DOHH2 (cell line): ENCODE measurements around the gene TPRN.
A peak's percentile ranks its signal among the peaks of the same experiment; 100 is the strongest.

ENCODE experiments used
- H3F3A ChIP-seq: fragments of 200-600 bp; sonication (generic), shearing (Covaris generic); 2 replicates; pipeline ENCODE4 v1.6.0; 2016; ENCODE audit warnings: antibody characterized with exemption, mild to moderate bottlenecking; ENCODE audit not compliant: control insufficient read depth, insufficient read depth
- H3K27ac ChIP-seq: fragments of 200-600 bp; sonication (generic); 2 replicates; pipeline ENCODE4 v1.5.1; 2014; ENCODE audit warnings: low read depth, mild to moderate bottlenecking, low read length, moderate library complexity
- H3K27me3 ChIP-seq: fragments of 200-600 bp; sonication (generic); 2 replicates; pipeline ENCODE4 v1.6.1; 2014; ENCODE audit warnings: mild to moderate bottlenecking, low read length, mixed read lengths; ENCODE audit not compliant: control insufficient read depth
- H3K36me3 ChIP-seq: fragments of 200-600 bp; sonication (generic); 2 replicates; pipeline ENCODE4 v1.6.1; 2014; ENCODE audit warnings: mild to moderate bottlenecking, low read length, moderate library complexity, mixed read lengths; ENCODE audit not compliant: control insufficient read depth
- H3K4me1 ChIP-seq: fragments of 200-600 bp; sonication (generic); 2 replicates; pipeline ENCODE4 v1.6.1; 2014; ENCODE audit warnings: mild to moderate bottlenecking, low read length, mixed read lengths; ENCODE audit not compliant: control insufficient read depth
- H3K4me2 ChIP-seq: fragments of 200-600 bp; sonication (generic); 2 replicates; pipeline ENCODE4 v1.6.0; 2014; ENCODE audit warnings: mild to moderate bottlenecking, low read length, moderate library complexity
- H3K4me3 ChIP-seq: fragments of 200-600 bp; sonication (generic); 2 replicates; pipeline ENCODE4 v1.5.1; 2014; ENCODE audit warnings: mild to moderate bottlenecking, low read length, mixed read lengths
- H3K79me2 ChIP-seq: fragments of 200-600 bp; sonication (generic); 2 replicates; pipeline ENCODE4 v1.6.1; 2014; ENCODE audit warnings: mild to moderate bottlenecking, low read length, mixed read lengths; ENCODE audit not compliant: control insufficient read depth
- H3K9me2 ChIP-seq: fragments of 200-600 bp; sonication (generic); replicated peaks from 2 replicates; pipeline ENCODE4 v1.6.1; 2014; ENCODE audit warnings: mild to moderate bottlenecking, low read length, mixed read lengths; ENCODE audit not compliant: control insufficient read depth
- H3K9me3 ChIP-seq: fragments of 200-600 bp; sonication (generic); 2 replicates; pipeline ENCODE4 v1.6.1; 2014; ENCODE audit warnings: antibody characterized with exemption, low read length, mixed read lengths; ENCODE audit not compliant: control insufficient read depth, insufficient read depth
- H4K20me1 ChIP-seq: fragments of 200-600 bp; sonication (generic); 2 replicates; pipeline ENCODE4 v1.6.0; 2014; ENCODE audit warnings: low read depth, mild to moderate bottlenecking, antibody characterized with exemption, low read length, moderate library complexity; ENCODE audit not compliant: control insufficient read depth, insufficient read depth
- EZH2phosphoT487 ChIP-seq: fragments of 200-600 bp; sonication (generic); IDR thresholded peaks from 2 replicates; pipeline ENCODE4 v1.6.1; 2017; ENCODE audit warnings: borderline replicate concordance, mild to moderate bottlenecking, antibody characterized with exemption, low read length, moderate library complexity, mixed read lengths
- TF ChIP-seq, protein P1 (sequence below): fragments of 200-600 bp; sonication (generic); IDR thresholded peaks from one replicate; pipeline ENCODE4 v1.5.1; 2014; ENCODE audit warnings: antibody characterized with exemption, mild to moderate bottlenecking, low read depth, low read length; ENCODE audit not compliant: poor library complexity, severe bottlenecking

Gene TPRN

DNA sequence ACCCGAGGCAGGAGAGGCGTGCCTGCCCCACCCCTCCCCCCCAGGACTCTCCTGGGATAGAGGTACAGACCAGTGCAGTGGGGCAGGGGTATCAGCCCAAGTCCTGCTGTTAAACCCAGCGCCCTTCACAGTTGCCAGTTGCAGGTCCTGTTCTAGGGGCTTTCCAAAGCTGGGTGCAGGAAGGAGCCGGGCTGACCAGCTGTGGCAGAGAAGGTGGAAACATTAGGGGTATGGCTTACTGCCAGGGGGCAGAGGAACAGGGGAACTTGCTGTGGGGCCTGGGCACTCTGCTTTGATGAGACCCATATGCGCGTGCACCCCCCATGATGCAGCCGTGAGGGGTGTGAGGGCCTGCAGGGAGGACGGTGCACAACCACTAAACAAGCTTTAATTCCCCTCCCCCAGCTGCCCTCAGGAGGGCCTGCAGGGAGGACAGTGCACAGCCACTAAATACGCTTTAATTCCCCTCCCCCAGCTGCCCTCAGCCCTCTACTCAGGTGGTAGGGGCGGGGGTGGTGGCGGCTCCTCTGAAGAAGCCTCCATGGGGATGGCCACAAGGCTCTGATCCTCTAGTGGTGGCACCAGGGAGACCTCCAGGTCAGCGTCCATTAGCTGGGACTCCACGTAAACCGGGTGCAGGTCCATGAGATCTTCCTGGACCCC lies 29.9 kb downstream of the TPRN start:
- H3K9me3 ChIP-seq, result no peaks in the 10 kb centered on the region
- no peak for TF ChIP-seq EZH2phosphoT487
- TF ChIP-seq, protein P1, sequence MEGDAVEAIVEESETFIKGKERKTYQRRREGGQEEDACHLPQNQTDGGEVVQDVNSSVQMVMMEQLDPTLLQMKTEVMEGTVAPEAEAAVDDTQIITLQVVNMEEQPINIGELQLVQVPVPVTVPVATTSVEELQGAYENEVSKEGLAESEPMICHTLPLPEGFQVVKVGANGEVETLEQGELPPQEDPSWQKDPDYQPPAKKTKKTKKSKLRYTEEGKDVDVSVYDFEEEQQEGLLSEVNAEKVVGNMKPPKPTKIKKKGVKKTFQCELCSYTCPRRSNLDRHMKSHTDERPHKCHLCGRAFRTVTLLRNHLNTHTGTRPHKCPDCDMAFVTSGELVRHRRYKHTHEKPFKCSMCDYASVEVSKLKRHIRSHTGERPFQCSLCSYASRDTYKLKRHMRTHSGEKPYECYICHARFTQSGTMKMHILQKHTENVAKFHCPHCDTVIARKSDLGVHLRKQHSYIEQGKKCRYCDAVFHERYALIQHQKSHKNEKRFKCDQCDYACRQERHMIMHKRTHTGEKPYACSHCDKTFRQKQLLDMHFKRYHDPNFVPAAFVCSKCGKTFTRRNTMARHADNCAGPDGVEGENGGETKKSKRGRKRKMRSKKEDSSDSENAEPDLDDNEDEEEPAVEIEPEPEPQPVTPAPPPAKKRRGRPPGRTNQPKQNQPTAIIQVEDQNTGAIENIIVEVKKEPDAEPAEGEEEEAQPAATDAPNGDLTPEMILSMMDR, result no peak
- no peak overlapping the region for H3K4me2 ChIP-seq
- H3K79me2 ChIP-seq, result no peaks in the 10 kb centered on the region
- no peak overlapping the region for H3K4me3 ChIP-seq
- no peaks in the 10 kb centered on the region for H3K9me2 ChIP-seq
- H3K27ac ChIP-seq, result no peak overlapping the region
- peaks cover 1% of the 10 kb centered on the region; the same call in 1 of the 2 replicates for H4K20me1 ChIP-seq
- H3K4me1 ChIP-seq, result peaks cover 35% of the 10 kb centered on the region
- H3F3A ChIP-seq, result no peaks in the 10 kb centered on the region
- H3K36me3 ChIP-seq, result no peaks in the 10 kb centered on the region
- H3K27me3 ChIP-seq, result peaks cover 45% of the 10 kb centered on the region

DNA sequence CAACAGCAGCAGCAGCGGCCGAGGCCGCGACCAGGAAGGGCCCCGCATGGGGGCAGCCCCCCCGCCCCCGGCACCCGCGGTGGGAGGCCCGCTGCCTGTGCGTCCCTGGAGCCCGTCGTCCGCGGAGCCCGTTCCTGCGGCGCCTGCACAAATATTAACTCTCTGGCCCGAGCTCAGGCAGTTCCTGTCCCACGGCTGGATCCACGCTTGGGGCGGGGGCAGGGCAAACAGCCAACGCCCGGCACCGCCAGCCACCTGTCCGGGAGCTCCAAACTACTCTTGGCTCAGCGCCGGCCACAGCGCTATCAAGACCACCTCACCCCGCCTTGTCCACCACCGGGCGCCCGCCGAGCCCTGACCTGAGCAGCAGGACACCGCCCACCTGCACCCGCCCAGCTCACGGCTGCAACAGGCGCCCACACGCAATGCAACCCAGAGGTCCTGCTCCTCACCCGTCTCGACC lies 30.6 kb downstream of the TPRN start, which contains the start of gene LRRC26:
TSS of gene LRRC26 (minus strand) at position 156 of the 463 bp plus-strand sequence. CDS start at position 48, 108 bp downstream.
- H3K27ac ChIP-seq, result no peak within 1 kb of the TSS
- peak within 1 kb of the TSS; percentile 19; the same call in 1 of the 2 replicates for H3K4me2 ChIP-seq
- H3K79me2 ChIP-seq, result no peaks in the 10 kb centered on the region
- TF ChIP-seq, protein P1, result no peak
- TF ChIP-seq EZH2phosphoT487, result no peak
- no peaks in the 10 kb centered on the region for H3K9me2 ChIP-seq
- H3K4me1 ChIP-seq, result peaks cover 30% of the 10 kb centered on the region
- H3K36me3 ChIP-seq, result no peaks in the 10 kb centered on the region
- no peaks in the 10 kb centered on the region for H4K20me1 ChIP-seq
- H3F3A ChIP-seq, result no peaks in the 10 kb centered on the region
- no peak within 1 kb of the TSS; the same call in 1 of the 2 replicates for H3K4me3 ChIP-seq
- H3K27me3 ChIP-seq, result peaks cover 45% of the 10 kb centered on the region
- H3K9me3 ChIP-seq, result no peaks in the 10 kb centered on the region

DNA sequence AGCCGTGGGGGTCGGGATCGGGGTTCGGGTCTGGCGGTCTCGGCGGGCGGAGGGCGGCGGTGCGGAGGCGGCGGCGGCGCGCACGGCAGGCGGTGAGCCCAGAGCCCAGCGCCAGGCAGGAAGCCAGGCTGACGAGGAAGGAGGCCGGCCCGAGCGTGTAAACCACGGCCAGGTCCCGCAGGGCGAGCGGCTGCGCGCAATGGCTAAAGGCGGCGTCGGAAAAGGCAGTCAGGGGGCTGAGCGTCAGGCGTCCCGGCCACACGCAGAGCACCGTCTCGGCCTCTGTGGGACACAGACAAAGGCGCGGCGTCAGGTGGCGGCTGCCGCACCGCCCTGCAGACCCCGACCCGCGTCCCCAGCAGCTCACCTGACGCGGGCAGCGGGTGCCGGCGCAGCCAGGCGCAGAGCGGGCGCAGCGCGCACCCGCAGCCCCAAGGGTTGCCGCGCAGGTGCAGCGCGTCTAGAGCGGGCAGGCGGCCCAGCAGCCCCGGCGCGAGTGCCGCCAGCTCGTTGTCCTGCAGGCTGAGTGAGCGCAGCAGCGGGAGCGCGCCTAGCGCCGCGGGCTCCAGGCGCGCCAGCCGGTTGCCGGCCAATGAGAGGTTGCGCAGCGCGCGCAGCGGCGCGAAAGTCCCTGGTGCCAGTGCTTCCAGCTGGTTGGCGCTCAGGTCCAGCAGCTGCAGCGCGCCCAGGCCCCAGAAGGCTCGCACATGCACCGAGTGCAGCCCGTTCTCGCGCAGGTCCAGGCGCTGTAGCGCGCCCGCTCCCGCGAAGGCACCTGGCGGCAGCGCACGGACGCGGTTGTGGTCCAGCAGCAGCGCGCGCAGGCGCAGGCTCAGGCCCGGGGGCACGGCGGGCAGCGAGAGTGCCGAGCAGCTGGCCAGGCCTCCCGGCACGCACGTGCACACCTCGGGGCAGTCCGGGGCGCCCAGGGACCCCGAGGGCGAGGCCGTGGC lies 31.4 kb downstream of the TPRN start:
- H3K4me1 ChIP-seq, result peaks cover 23% of the 10 kb centered on the region
- no peaks in the 10 kb centered on the region for H3K79me2 ChIP-seq
- TF ChIP-seq EZH2phosphoT487, result peak; percentile 92
- TF ChIP-seq, protein P1, result no peak
- H3F3A ChIP-seq, result no peaks in the 10 kb centered on the region
- H4K20me1 ChIP-seq, result no peaks in the 10 kb centered on the region
- peak overlapping the region; percentile 19; the same call in 1 of the 2 replicates for H3K4me2 ChIP-seq
- H3K4me3 ChIP-seq, result no peak overlapping the region; the same call in 1 of the 2 replicates
- no peaks in the 10 kb centered on the region for H3K9me3 ChIP-seq
- no peak overlapping the region for H3K27ac ChIP-seq
- H3K9me2 ChIP-seq, result no peaks in the 10 kb centered on the region
- no peaks in the 10 kb centered on the region for H3K36me3 ChIP-seq
- peaks cover 45% of the 10 kb centered on the region for H3K27me3 ChIP-seq
